SU-DHL-6 (cell line): ENCODE measurements around the gene CBY1.

Source experiments
- EZH2phosphoT487 ChIP-seq: fragments of 200-600 bp; sonication (generic), shearing (Covaris generic); conservative IDR thresholded peaks from 2 replicates; pipeline ENCODE4 v1.6.1; 2018; ENCODE audit warnings: mild to moderate bottlenecking, antibody characterized with exemption, low read length, moderate library complexity, mixed read lengths
- TF ChIP-seq, protein P1 (sequence below): fragments of 200-600 bp; sonication (generic); IDR thresholded peaks from one replicate; pipeline ENCODE4 v1.5.1; 2017; ENCODE audit warnings: antibody characterized with exemption, mild to moderate bottlenecking, low read length, moderate library complexity; ENCODE audit not compliant: insufficient read depth, poor library complexity, severe bottlenecking

GRCh38 chr22:38645430-38645829 is 11.0 kb upstream of the CBY1 start:
- TF ChIP-seq, protein P1, sequence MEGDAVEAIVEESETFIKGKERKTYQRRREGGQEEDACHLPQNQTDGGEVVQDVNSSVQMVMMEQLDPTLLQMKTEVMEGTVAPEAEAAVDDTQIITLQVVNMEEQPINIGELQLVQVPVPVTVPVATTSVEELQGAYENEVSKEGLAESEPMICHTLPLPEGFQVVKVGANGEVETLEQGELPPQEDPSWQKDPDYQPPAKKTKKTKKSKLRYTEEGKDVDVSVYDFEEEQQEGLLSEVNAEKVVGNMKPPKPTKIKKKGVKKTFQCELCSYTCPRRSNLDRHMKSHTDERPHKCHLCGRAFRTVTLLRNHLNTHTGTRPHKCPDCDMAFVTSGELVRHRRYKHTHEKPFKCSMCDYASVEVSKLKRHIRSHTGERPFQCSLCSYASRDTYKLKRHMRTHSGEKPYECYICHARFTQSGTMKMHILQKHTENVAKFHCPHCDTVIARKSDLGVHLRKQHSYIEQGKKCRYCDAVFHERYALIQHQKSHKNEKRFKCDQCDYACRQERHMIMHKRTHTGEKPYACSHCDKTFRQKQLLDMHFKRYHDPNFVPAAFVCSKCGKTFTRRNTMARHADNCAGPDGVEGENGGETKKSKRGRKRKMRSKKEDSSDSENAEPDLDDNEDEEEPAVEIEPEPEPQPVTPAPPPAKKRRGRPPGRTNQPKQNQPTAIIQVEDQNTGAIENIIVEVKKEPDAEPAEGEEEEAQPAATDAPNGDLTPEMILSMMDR, result no peak
- no peak for TF ChIP-seq EZH2phosphoT487
